HL-60 (cell line): Measurements from ENCODE around the gene ITGAV.

Experiments used
- CTCF ChIP-seq: IDR thresholded peaks from one replicate; pipeline ENCODE4 v1.5.1; 2011; ENCODE audit warnings: low read length, control low read depth, inconsistent platforms; ENCODE audit not compliant: insufficient read depth
- POLR2AphosphoS5 ChIP-seq: IDR thresholded peaks from 2 replicates; pipeline ENCODE4 v1.6.1; 2012; ENCODE audit warnings: low read depth
- REST ChIP-seq: IDR thresholded peaks from 2 replicates; pipeline ENCODE4 v1.6.1; 2012; ENCODE audit warnings: low read depth; ENCODE audit not compliant: insufficient replicate concordance
- SPI1 ChIP-seq: IDR thresholded peaks from 2 replicates; pipeline ENCODE4 v1.6.1; 2012; ENCODE audit warnings: low read depth, mild to moderate bottlenecking, borderline replicate concordance

- TF ChIP-seq CTCF (no peak), POLR2AphosphoS5 (no peak), REST (no peak), SPI1 (no peak)
Observed at GRCh38 chr2:186648130-186648529, 58.3 kb downstream of the ITGAV start.
